Liver (tissue), 3 donors: Measurements from ENCODE around the gene GSKIP.

Experiments
- ATF3 ChIP-seq: IDR thresholded peaks from 2 replicates; pipeline ENCODE4 v1.6.1; 2016; ENCODE audit warnings: antibody characterized with exemption
- CTCF ChIP-seq: fragments of 150-350 bp; IDR thresholded peaks from 2 replicates; pipeline ENCODE4 v1.5.1; 2017; ENCODE audit warnings: improper control_type of control experiment, low read depth, low read length; ENCODE audit not compliant: missing input control
- FOXA1 ChIP-seq: IDR thresholded peaks from 2 replicates; pipeline ENCODE4 v1.6.1; 2016; ENCODE audit warnings: antibody characterized with exemption
- GABPA ChIP-seq, 2 donors: IDR thresholded peaks in 1 of 2; conservative IDR thresholded peaks in 1 of 2; 2 replicates each; pipeline ENCODE4 v1.6.1; 2016; ENCODE audit warnings: antibody characterized with exemption in 2 of 2, mild to moderate bottlenecking in 1 of 2, moderate library complexity in 1 of 2
- NR2F2 ChIP-seq: IDR thresholded peaks from 2 replicates; pipeline ENCODE4 v1.6.1; 2016; ENCODE audit warnings: antibody characterized with exemption
- RAD21 ChIP-seq, 2 donors: IDR thresholded peaks; 2 replicates each; pipeline ENCODE4 v1.6.1; 2016; ENCODE audit warnings: antibody characterized with exemption in 2 of 2, mild to moderate bottlenecking in 2 of 2
- REST ChIP-seq: IDR thresholded peaks from 2 replicates; pipeline ENCODE4 v1.6.1; 2016; ENCODE audit warnings: antibody characterized with exemption, mild to moderate bottlenecking
- TAF1 ChIP-seq: conservative IDR thresholded peaks from 2 replicates; pipeline ENCODE4 v1.6.1; 2016; ENCODE audit warnings: antibody characterized with exemption, mild to moderate bottlenecking
- YY1 ChIP-seq: IDR thresholded peaks from 2 replicates; pipeline ENCODE4 v1.6.1; 2016; ENCODE audit warnings: antibody characterized with exemption, mild to moderate bottlenecking
- donor health status: healthy.
- donor health status: healthy.

GRCh38 chr14:96357216-96357615, 6.1 kb upstream of the GSKIP start:
- no peak for TF ChIP-seq CTCF
- no peak for TF ChIP-seq RAD21 (IDR thresholded peaks at IDR 0.05)
- no peak for TF ChIP-seq REST
- TF ChIP-seq YY1, result no peak
- TF ChIP-seq FOXA1, result no peak
- TF ChIP-seq ATF3, result no peak
- no peak for TF ChIP-seq NR2F2
- no peak for TF ChIP-seq GABPA (IDR thresholded peaks at IDR 0.05 in 1 of 2, conservative IDR thresholded peaks at IDR 0.05 in 1 of 2)
- no peak for TF ChIP-seq TAF1
